ENCODE data around the gene VWA1. TPM values are rescaled to one million over a fixed set of nuclear protein-coding genes. Genes with fewer than 3 reads are reported as not detected.

Gene VWA1
- total RNA-seq, 4 donors from 2014 or later = 142 to 261 (median 161) TPM

DNA sequence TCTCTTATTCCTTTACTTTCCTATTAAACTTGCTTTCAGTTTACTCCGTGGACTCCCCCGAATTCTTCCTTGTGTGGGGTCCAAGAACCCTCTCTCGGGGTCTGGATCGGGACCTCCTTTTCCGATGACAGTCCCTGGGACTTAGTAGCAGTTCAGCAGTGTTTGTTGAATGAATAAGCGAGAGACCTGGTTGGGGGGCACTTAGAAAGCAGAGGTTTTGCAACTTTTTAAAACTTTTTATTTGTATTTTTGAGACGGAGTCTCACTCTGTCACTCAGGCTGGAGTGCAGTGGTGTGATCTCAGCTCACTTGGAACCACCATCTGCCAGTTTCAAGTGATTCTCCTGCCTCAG is 12.3 kb upstream of the VWA1 start:
- no peak for DNase-seq (ENCODE audit: low spot score in 2 of 2)
- H3K4me1 ChIP-seq = peaks cover 0 to 73% (median 24%) of the 10 kb centered on the region in 4 donors

DNA sequence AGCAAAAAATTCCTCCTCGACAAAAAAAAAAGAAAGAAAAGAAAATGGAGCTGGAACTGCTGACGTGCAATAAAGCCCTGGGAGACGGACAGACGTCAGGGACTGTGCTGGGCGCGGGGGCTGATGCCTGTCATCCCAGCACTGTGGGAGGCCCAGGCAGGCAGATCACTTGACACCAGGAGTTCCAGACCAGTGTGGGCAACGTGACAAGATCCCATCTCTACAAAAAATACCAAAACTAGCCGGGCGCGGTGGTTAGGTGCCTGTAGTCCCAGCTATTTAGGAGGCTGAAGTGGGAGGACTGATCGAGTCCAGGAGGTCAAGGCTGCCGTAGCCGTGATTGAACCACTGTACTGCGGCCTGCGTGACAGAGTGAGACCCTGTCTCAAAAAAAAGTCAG is 10.8 kb upstream of the VWA1 start:
- H3K4me1 ChIP-seq = peaks cover 0 to 73% (median 33%) of the 10 kb centered on the region in 4 donors

More for the DNA sequence above, 12.3 kb upstream of the VWA1 start:
- peaks cover 0 to 7% of the 10 kb centered on the region in 2 donors for H3K27me3 ChIP-seq
- H3K27ac ChIP-seq = peak overlapping the region; percentile 22 to 94 (median 81)
- H3K36me3 ChIP-seq = no peaks in the 10 kb centered on the region
- H3K9me3 ChIP-seq = no peaks in the 10 kb centered on the region
- TF ChIP-seq EP300 (IDR thresholded peaks at IDR 0.05) (no peak), POLR2A (IDR thresholded peaks at IDR 0.05) (no peak)
- TF ChIP-seq, protein P1, sequence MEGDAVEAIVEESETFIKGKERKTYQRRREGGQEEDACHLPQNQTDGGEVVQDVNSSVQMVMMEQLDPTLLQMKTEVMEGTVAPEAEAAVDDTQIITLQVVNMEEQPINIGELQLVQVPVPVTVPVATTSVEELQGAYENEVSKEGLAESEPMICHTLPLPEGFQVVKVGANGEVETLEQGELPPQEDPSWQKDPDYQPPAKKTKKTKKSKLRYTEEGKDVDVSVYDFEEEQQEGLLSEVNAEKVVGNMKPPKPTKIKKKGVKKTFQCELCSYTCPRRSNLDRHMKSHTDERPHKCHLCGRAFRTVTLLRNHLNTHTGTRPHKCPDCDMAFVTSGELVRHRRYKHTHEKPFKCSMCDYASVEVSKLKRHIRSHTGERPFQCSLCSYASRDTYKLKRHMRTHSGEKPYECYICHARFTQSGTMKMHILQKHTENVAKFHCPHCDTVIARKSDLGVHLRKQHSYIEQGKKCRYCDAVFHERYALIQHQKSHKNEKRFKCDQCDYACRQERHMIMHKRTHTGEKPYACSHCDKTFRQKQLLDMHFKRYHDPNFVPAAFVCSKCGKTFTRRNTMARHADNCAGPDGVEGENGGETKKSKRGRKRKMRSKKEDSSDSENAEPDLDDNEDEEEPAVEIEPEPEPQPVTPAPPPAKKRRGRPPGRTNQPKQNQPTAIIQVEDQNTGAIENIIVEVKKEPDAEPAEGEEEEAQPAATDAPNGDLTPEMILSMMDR (IDR thresholded peaks at IDR 0.05) = no peak
- no peak overlapping the region for H3K4me3 ChIP-seq
- WGBS, 2 donors = 85 to 91% methylated on average over 7 of the region's 7 CpGs

DNA sequence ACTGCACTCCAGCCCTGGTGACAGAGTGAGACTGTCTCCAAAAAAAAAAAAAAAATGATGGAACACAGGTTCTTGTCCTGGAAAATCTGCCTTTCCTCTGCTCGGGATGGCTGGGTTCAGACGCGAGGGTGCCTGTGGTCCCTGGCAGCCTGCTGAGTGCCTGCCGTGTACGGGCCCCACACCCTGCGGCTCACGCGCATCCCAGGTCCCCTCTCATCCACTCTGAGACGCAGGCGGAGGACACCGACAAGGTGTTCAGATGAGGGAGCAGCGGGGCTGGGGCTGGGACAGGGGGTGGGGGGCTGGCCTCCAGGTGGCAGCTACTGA is 10.1 kb upstream of the VWA1 start:
- no peak overlapping the region for H3K4me3 ChIP-seq
- peaks cover 0 to 7% of the 10 kb centered on the region in 2 donors for H3K27me3 ChIP-seq
- H3K4me1 ChIP-seq = peaks cover 0 to 76% (median 40%) of the 10 kb centered on the region in 4 donors
- peak overlapping the region; percentile 48 to 94 (median 80) for H3K27ac ChIP-seq
- 66 to 71% methylated on average over 12 of the region's 12 CpGs for WGBS, 2 donors
- no peak for DNase-seq (ENCODE audit: low spot score in 2 of 2)
- no peaks in the 10 kb centered on the region for H3K36me3 ChIP-seq
- TF ChIP-seq POLR2A (IDR thresholded peaks at IDR 0.05) = no peak
- TF ChIP-seq, protein P1 (IDR thresholded peaks at IDR 0.05) = no peak
- no peak for TF ChIP-seq EP300 (IDR thresholded peaks at IDR 0.05)
- H3K9me3 ChIP-seq = no peaks in the 10 kb centered on the region

More for the DNA sequence above, 10.8 kb upstream of the VWA1 start:
- no peaks in the 10 kb centered on the region for H3K36me3 ChIP-seq
- 70% methylated on average over 15 of the region's 15 CpGs for WGBS, 2 donors
- H3K27ac ChIP-seq = peak overlapping the region in 3 of 4 donors; percentile 68 to 94 (median 92)
- TF ChIP-seq EP300 (IDR thresholded peaks at IDR 0.05) (peak; percentile 47 to 55), POLR2A (IDR thresholded peaks at IDR 0.05) (no peak)
- TF ChIP-seq, protein P1 (IDR thresholded peaks at IDR 0.05) = no peak
- DNase-seq (ENCODE audit: low spot score in 2 of 2) = no peak
- peaks cover 0 to 7% of the 10 kb centered on the region in 2 donors for H3K27me3 ChIP-seq
- H3K4me3 ChIP-seq = no peak overlapping the region
- H3K9me3 ChIP-seq = no peaks in the 10 kb centered on the region

DNA sequence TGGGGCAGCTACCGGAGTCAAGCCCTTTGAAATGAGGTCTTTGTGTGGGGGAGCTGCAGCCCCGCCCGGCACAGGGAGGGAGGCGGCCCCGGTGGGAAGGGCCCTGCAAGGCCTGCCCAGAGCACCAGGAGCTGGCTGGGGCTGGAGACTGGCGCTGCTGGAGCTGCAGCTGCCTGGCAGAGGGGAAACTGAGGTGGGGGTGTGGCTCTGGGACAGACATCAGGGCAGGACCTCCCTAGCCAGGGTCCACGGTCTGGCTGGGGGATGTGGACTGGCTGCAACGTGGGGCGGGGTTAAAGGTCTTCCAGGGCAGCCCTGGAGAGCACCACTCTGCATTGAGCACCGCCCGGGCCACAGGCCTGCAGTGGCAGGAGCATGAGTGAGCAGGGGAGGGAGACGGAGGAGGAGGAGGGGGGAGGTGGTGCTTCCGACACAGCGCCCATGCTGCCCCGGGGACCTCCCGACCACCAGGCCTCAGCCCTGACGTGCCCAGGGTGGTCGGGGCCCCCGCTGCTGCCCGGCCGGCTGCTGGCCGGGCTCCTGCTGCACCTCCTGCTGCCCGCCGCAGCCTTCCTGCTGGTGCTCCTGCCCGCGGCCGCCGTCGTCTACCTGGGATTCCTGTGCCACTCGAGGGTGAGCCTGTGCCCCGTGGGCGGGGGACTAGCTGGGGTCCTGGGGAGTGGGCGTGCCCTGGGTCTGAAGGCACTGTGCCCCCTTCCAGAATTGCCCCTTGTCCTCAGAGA is 9.6 kb upstream of the VWA1 start:
- Histone ChIP-seq H3K4me3 (peak overlapping the region in 1 of 4 donors; percentile 16), H3K36me3 (no peaks in the 10 kb centered on the region), H3K9me3 (no peaks in the 10 kb centered on the region), H3K4me1 (peaks cover 0 to 76% (median 42%) of the 10 kb centered on the region in 4 donors), H3K27ac (peak overlapping the region; percentile 48 to 94 (median 80)), H3K27me3 (peaks cover 0 to 7% of the 10 kb centered on the region in 2 donors)
- 28 to 44% methylated on average over 24 to 26 of the region's 33 CpGs for WGBS, 2 donors
- DNase-seq (ENCODE audit: low spot score in 2 of 2) = no peak
- TF ChIP-seq, protein P1 (IDR thresholded peaks at IDR 0.05) = no peak
- no peak for TF ChIP-seq POLR2A (IDR thresholded peaks at IDR 0.05)
- TF ChIP-seq EP300 (IDR thresholded peaks at IDR 0.05) = no peak

DNA sequence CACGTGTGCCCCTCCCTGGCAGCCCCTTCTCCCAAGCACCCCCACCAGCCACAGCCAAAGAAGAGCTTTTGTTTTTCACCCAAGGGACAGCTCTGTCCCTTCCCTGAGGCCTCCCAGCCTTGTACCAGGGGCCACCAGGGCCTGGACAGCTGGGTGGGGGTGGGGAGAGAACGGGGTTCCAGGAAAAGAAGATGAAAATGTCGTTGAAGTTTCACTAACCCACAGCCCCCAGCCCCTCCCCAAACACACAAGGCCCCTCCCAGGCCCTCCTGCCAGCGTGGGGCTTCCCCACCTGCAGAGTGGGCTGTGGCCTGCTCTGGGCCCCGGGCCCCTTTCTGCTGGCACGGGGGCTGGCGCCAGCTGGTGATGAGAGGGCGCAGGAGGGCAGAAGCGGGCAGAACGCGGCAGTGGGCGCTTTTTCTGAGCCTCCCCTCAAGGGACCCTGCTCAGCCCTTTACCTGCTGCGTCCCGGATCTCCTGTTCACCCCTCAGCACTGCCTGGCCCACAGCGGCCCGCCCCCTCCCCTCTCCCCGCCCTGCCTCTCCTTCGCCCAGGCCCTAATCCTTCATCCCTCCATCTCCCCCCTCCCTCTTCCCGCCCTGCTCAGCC is 8.9 kb upstream of the VWA1 start:
- peak overlapping the region; percentile 68 to 94 (median 81) for H3K27ac ChIP-seq
- WGBS, 2 donors = 30 to 38% methylated on average over 18 to 19 of the region's 19 CpGs
- peaks cover 0 to 7% of the 10 kb centered on the region in 2 donors for H3K27me3 ChIP-seq
- peak overlapping the region in 2 of 4 donors; percentile 7 to 16 for H3K4me3 ChIP-seq
- no peak for DNase-seq (ENCODE audit: low spot score in 2 of 2)
- H3K4me1 ChIP-seq = peaks cover 4 to 76% (median 43%) of the 10 kb centered on the region in 4 donors
- TF ChIP-seq, protein P1 (IDR thresholded peaks at IDR 0.05) = no peak
- TF ChIP-seq EP300 (IDR thresholded peaks at IDR 0.05) (no peak), POLR2A (IDR thresholded peaks at IDR 0.05) (no peak)
- no peaks in the 10 kb centered on the region for H3K9me3 ChIP-seq
- no peaks in the 10 kb centered on the region for H3K36me3 ChIP-seq

Data from tibial nerve (tissue), 4 donors.